Peyer's patch (tissue), 4 donors: ENCODE data around the gene DLG3. TPM values are rescaled to one million over a fixed set of nuclear protein-coding genes. Genes with fewer than 3 reads are reported as not detected.
A peak's percentile ranks its signal among the peaks of the same experiment; 100 is the strongest.

Source experiments
- DNase-seq, 3 donors: peaks; one replicate each; pipeline ENCODE4 v3.0.0-alpha.2; 2017 to 2019
- H3K27ac ChIP-seq, 4 donors: fragments of 200-600 bp; sonication (generic); one replicate each; pipeline ENCODE4 v1.5.1; 2016 to 2019
- H3K27me3 ChIP-seq, 2 donors: fragments of 200-600 bp; sonication (generic); one replicate each; pipeline ENCODE4 v1.5.1; 2019
- H3K36me3 ChIP-seq, 3 donors: fragments of 200-600 bp; sonication (generic); one replicate each; pipeline ENCODE4 v1.5.1; 2016 to 2019
- H3K4me1 ChIP-seq, 4 donors: fragments of 200-600 bp; sonication (generic); one replicate each; pipeline ENCODE4 v1.5.1; 2016 to 2019
- H3K4me3 ChIP-seq, 4 donors: fragments of 200-600 bp; sonication (generic); 1 replicate in 3 of 4; 2 replicates in 1 of 4; pipeline ENCODE4 v1.5.1; 2016 to 2019; ENCODE audit warnings: mild to moderate bottlenecking in 1 of 4
- H3K9me3 ChIP-seq, 4 donors: fragments of 200-600 bp; sonication (generic); one replicate each; pipeline ENCODE4 v1.5.1; 2016 to 2019; ENCODE audit warnings: mild to moderate bottlenecking in 1 of 4
- POLR2A ChIP-seq, 2 donors: fragments of 450-650 bp; IDR thresholded peaks; one replicate each; pipeline ENCODE4 v1.5.1; 2017; ENCODE audit warnings: antibody characterized with exemption in 2 of 2, mild to moderate bottlenecking in 2 of 2, moderate library complexity in 2 of 2
- total RNA-seq, 4 donors: library from RNA; depleted of rRNA; stranded (reverse); fragments of >200 nt; gene quantifications; one replicate each; pipeline ENCODE4 v1.1.0, GENCODE V29; 2016
- TF ChIP-seq, protein P1 (sequence below), 6 experiments: fragments of 450-650 bp in 4 of 6; fragments of 200-600 bp in 2 of 6; sonication (generic) in 1 of 6; IDR thresholded peaks; one replicate each; pipeline ENCODE4 v1.5.1; 2017 to 2019; ENCODE audit warnings: antibody characterized with exemption in 6 of 6, mild to moderate bottlenecking in 3 of 6, moderate library complexity in 1 of 6

Gene DLG3
- total RNA-seq, 4 donors from 2014 or later = 33.8 to 58.9 (median 52.8) TPM

- Histone ChIP-seq H3K4me1 (no peaks in the 10 kb centered on the region), H3K27ac (no peak overlapping the region), H3K27me3 (no peaks in the 10 kb centered on the region), H3K36me3 (no peaks in the 10 kb centered on the region), H3K9me3 (no peaks in the 10 kb centered on the region), H3K4me3 (no peak overlapping the region)
- TF ChIP-seq, protein P1, sequence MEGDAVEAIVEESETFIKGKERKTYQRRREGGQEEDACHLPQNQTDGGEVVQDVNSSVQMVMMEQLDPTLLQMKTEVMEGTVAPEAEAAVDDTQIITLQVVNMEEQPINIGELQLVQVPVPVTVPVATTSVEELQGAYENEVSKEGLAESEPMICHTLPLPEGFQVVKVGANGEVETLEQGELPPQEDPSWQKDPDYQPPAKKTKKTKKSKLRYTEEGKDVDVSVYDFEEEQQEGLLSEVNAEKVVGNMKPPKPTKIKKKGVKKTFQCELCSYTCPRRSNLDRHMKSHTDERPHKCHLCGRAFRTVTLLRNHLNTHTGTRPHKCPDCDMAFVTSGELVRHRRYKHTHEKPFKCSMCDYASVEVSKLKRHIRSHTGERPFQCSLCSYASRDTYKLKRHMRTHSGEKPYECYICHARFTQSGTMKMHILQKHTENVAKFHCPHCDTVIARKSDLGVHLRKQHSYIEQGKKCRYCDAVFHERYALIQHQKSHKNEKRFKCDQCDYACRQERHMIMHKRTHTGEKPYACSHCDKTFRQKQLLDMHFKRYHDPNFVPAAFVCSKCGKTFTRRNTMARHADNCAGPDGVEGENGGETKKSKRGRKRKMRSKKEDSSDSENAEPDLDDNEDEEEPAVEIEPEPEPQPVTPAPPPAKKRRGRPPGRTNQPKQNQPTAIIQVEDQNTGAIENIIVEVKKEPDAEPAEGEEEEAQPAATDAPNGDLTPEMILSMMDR (IDR thresholded peaks at IDR 0.05) = no peak
- TF ChIP-seq POLR2A (IDR thresholded peaks at IDR 0.05) = no peak
- DNase-seq = no peak
Measured at GRCh38 chrX:70439016-70439415, 5.6 kb upstream of the DLG3 start.

- H3K27me3 ChIP-seq = peaks cover 0 to 5% of the 10 kb centered on the region in 2 donors
- H3K4me3 ChIP-seq = no peak overlapping the region
- H3K36me3 ChIP-seq = no peaks in the 10 kb centered on the region
- DNase-seq = no peak
- H3K9me3 ChIP-seq = no peaks in the 10 kb centered on the region
- no peak overlapping the region for H3K27ac ChIP-seq
- TF ChIP-seq, protein P1 (IDR thresholded peaks at IDR 0.05) = no peak
- TF ChIP-seq POLR2A (IDR thresholded peaks at IDR 0.05) = no peak
- H3K4me1 ChIP-seq = no peaks in the 10 kb centered on the region
Measured at GRCh38 chrX:70442224-70442623, 2.4 kb upstream of the DLG3 start.

GRCh38 chrX:70444946-70445656, 466 bp downstream of the DLG3 start:
- peaks cover 0 to 5% of the 10 kb centered on the region in 2 donors for H3K27me3 ChIP-seq
- H3K4me3 ChIP-seq = peak overlapping the region; percentile 8 to 40 (median 32)
- TF ChIP-seq, protein P1 (IDR thresholded peaks at IDR 0.05) = no peak
- TF ChIP-seq POLR2A (IDR thresholded peaks at IDR 0.05) = no peak
- no peaks in the 10 kb centered on the region for H3K36me3 ChIP-seq
- no peaks in the 10 kb centered on the region for H3K9me3 ChIP-seq
- no peaks in the 10 kb centered on the region for H3K4me1 ChIP-seq
- DNase-seq = no peak
- H3K27ac ChIP-seq = no peak overlapping the region

- TF ChIP-seq, protein P1 (IDR thresholded peaks at IDR 0.05) = no peak
- TF ChIP-seq POLR2A (IDR thresholded peaks at IDR 0.05) = no peak
- H3K36me3 ChIP-seq = no peaks in the 10 kb centered on the region
- H3K9me3 ChIP-seq = no peaks in the 10 kb centered on the region
- H3K27me3 ChIP-seq = peaks cover 0 to 5% of the 10 kb centered on the region in 2 donors
- H3K4me1 ChIP-seq = no peaks in the 10 kb centered on the region
- no peak overlapping the region for H3K4me3 ChIP-seq
- no peak overlapping the region for H3K27ac ChIP-seq
- no peak for DNase-seq
Measured at GRCh38 chrX:70445951-70446350, 1.3 kb downstream of the DLG3 start.

DNA sequence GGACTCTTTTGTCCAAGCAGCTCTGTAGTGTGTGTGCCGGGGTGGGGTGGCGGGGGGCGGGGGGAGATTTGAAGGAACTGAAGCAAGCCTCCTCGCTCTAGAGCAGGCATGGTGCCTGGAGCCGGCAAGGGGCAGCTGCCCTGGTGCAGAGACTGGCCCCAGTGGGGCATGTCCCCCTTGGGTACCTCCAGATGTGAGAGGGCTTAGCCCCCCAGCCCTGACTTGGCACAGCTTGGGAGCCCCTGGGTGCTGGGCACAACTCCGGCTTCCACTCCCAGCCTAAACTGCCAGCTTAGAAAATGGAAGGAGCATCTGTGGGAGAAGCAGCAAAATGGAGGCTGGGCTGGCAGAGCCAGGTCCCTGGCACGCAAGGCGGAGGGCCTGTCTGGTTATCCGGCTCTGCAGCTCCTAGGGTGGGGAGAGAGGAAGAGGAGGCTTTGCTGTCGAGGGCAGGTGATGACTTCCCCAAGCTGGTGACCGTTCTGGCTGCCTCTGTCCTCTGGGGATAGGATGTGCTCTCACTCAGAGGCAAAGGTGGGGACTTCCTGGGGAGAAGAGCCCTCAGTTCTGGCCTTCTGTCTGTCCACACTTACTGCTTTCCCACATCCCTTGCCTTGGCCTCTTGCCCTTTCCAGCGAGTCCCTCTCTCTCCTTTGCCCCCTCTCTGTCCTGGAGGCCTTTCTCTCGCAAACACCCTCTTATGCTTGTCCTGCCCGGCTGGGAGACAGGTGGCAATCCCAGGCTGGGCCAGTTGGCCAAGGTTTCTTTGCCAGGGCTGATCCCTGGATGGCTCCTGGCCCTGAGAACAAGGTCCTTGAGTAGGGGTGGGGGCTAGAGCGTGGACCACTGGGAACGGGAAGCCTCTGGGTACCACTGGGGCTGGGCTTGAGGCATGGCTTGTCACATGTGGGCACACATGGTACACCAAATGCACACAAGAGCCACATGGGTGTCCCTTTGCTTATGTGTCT, 2.0 kb downstream of the DLG3 start:
- Histone ChIP-seq H3K9me3 (no peaks in the 10 kb centered on the region), H3K36me3 (no peaks in the 10 kb centered on the region), H3K4me3 (no peak overlapping the region), H3K27me3 (peaks cover 0 to 5% of the 10 kb centered on the region in 2 donors), H3K27ac (no peak overlapping the region), H3K4me1 (no peaks in the 10 kb centered on the region)
- DNase-seq = no peak
- TF ChIP-seq, protein P1 (IDR thresholded peaks at IDR 0.05) = no peak
- TF ChIP-seq POLR2A (IDR thresholded peaks at IDR 0.05) = no peak
